Fibroblast of upper back skin (primary cell): ENCODE measurements around the gene RAB39A.
A peak's percentile ranks its signal among the peaks of the same experiment; 100 is the strongest.

ENCODE experiments used
- DNase-seq: peaks from one replicate; pipeline ENCODE4 v3.0.0-alpha.2; 2013

RAB39A gene

GRCh38 chr11:107963091-107963490 is 34.8 kb downstream of the RAB39A start:
- DNase-seq: no peak

GRCh38 chr11:107969219-107969618 is 41.0 kb downstream of the RAB39A start:
- DNase-seq: no peak

- DNase-seq: no peak
Measured at GRCh38 chr11:107970049-107970448, 41.8 kb downstream of the RAB39A start.

- DNase-seq: no peak
Measured at GRCh38 chr11:107973641-107974040, 45.4 kb downstream of the RAB39A start.

GRCh38 chr11:107988397-107989158 is 60.3 kb downstream of the RAB39A start:
- no peak for DNase-seq

GRCh38 chr11:107991868-107992414 is 63.7 kb downstream of the RAB39A start:
- DNase-seq: no peak

GRCh38 chr11:107996006-107996776 is 67.9 kb downstream of the RAB39A start:
- no peak for DNase-seq

GRCh38 chr11:107998761-107999160 is 70.5 kb downstream of the RAB39A start:
- peak; percentile 10 for DNase-seq

- DNase-seq: peak; percentile 39
Measured at GRCh38 chr11:107999759-108000455, 71.7 kb downstream of the RAB39A start.

GRCh38 chr11:108002476-108002875 is 74.2 kb downstream of the RAB39A start:
- no peak for DNase-seq

GRCh38 chr11:108003623-108004022 is 75.4 kb downstream of the RAB39A start:
- DNase-seq: no peak

- DNase-seq: no peak
Measured at GRCh38 chr11:108007819-108008218, 79.6 kb downstream of the RAB39A start.

- DNase-seq: peak; percentile 91
Measured at GRCh38 chr11:108008656-108009496, 80.6 kb downstream of the RAB39A start, which contains the start of gene CUL5. CUL5 (plus strand) TSS chr11:108008898; CDS start chr11:108009349, 451 bp downstream.

GRCh38 chr11:108009497-108010370 is 81.5 kb downstream of the RAB39A start:
- peak; percentile 11 for DNase-seq

GRCh38 chr11:108012139-108012725 is 84.0 kb downstream of the RAB39A start:
- no peak for DNase-seq
